Measurements from ENCODE around the gene TXNL4A.
A peak's percentile ranks its signal among the peaks of the same experiment; 100 is the strongest.
"Not testable (repeated sequence)": the region's sequence is repeated elsewhere in the genome, so short reads cannot be mapped to it uniquely, and the experiment has no call there.

TXNL4A gene

GRCh38 chr18:79963658-79964329 lies 24.6 kb downstream of the TXNL4A start:
- no peak for TF ChIP-seq ZNF274 (IDR thresholded peaks at IDR 0.05; ENCODE audit: low read depth, low read length)
- H3K4me3 ChIP-seq (ENCODE audit: low read length) = peak overlapping the region; percentile 71; the same call in 1 of the 2 replicates

GRCh38 chr18:79962835-79963657 lies 25.3 kb downstream of the TXNL4A start:
- no peak overlapping the region for H3K4me3 ChIP-seq (ENCODE audit: low read length)
- no peak for TF ChIP-seq ZNF274 (IDR thresholded peaks at IDR 0.05; ENCODE audit: low read depth, low read length)

DNA sequence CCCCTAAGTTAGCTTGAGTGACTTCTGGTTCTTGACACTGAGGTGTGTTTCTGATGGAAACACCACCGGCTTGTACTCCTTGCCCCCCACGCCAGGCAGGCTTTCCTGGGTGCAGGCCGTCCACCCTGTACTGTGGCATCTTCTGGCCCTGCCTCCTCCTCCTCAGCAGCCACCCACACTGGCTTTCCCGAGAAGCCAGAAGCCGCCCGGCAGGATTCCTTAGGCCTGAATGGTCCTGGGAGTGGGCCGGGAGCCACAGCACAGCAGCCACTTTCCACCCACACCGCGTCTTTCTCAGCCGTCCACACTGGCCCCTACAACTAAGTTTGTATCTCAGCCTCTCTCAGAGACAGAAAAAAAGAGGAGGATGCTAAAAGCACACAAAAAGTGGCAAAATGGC lies 26.1 kb downstream of the TXNL4A start:
- no peak overlapping the region for H3K4me3 ChIP-seq (ENCODE audit: low read length)
- no peak for TF ChIP-seq ZNF274 (IDR thresholded peaks at IDR 0.05; ENCODE audit: low read depth, low read length)

DNA sequence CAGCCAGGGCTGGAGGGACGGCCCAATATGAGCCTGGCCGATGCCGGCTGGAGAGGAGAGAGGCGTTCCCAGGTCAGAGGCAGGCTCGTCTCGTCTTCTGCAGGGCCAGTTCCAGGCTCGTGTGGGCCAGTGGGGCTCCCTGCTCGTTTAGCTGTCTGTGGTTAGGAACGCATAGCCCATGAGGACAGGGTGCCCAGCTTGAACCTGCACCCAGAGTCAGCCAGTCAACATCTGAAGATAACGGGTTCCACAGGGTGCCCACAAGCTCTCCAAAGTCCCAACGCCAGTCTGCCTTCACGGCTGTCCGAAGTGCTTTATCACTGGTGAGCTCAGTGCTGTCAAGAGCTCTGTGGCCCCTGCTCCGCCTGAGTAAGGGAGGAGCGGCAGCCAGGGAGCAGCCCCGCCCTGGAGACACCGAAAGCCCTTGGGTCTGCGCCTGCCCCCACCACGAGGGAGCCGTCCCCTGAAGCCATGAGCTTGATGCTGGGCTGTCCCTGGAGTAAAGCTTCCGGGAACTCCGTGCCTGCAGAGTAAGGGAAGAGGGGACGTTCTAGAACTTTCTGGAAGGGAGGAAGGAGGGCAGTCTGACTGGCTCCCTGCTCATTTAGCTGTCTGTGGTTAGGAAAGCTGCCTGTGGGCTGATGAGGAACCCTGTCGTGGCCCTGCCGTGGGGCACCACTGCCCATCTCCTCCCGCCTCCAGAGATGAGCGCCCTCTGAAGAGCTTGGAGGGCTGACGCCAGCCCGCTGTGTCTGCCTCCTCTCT lies 26.7 kb downstream of the TXNL4A start:
- TF ChIP-seq ZNF274 (IDR thresholded peaks at IDR 0.05; ENCODE audit: low read depth, low read length) = no peak
- H3K4me3 ChIP-seq (ENCODE audit: low read length) = no peak overlapping the region

DNA sequence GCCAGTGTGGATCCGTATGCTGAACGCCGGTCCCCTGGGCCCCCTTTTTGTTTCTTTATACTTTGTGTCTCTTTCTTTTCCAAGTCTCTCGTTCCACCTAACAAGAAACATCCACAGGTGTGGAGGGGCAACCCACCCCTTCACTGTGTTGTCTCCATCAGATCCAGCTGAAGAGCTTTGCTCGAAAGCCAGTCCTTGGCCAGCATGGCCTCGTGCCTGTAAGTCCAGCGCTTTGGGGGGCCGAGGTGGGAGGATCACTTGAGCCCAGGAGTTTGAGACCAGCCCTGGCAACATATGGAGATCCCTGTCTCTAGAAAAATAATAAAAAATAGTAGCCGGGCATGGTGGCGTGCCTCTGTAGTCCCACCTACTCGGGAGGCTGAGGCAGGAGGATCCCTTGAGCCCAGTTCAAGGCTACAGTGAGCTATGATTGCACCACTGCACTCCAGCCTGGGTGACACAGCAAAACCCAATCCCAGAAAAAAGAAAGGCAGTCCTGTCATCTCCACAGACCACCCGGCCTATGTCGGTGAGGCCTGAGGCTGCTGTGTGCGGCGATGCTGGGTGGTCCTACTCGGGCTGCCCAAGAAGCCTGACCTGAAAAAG lies 27.3 kb downstream of the TXNL4A start:
- TF ChIP-seq ZNF274 (IDR thresholded peaks at IDR 0.05; ENCODE audit: low read depth, low read length) = no peak
- no peak overlapping the region for H3K4me3 ChIP-seq (ENCODE audit: low read length)

DNA sequence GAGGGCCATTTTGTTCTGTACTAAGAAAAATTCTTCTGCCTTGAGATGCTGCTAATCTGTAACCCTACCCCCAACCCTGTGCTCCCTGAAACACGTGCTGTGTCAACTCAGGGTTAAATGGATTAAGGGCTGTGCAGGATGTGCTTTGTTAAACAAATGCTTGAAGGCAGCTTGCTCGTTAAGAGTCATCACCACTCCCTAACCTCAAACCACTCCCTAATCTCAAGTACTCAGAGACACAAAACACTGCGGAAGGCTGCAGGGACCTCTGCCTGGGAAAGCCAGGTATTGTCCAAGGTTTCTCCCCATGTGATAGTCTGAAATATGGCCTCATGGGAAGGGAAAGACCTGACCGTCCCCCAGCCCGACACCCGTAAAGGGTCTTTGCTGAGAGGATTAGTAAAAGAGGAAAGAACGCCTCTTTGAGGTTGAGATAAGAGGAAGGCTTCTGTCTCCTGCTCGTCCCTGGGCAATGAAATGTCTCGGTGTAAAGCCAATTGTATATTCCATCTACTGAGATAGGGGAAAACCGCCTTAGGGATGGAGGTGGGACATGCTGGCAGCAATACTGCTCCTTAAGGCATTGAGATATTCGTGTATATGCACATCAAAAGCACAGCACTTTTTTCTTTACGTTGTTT lies 28.1 kb downstream of the TXNL4A start:
- not testable (repeated sequence) for H3K4me3 ChIP-seq (ENCODE audit: low read length)

- TF ChIP-seq ZNF274 (IDR thresholded peaks at IDR 0.05; ENCODE audit: low read depth, low read length) = no peak
- no peak overlapping the region for H3K4me3 ChIP-seq (ENCODE audit: low read length)
These were observed 29.4 kb downstream of the TXNL4A start for GRCh38 chr18:79958981-79959380.

- no peak overlapping the region for H3K4me3 ChIP-seq (ENCODE audit: low read length)
- no peak for TF ChIP-seq ZNF274 (IDR thresholded peaks at IDR 0.05; ENCODE audit: low read depth, low read length)
These were observed 32.1 kb downstream of the TXNL4A start for GRCh38 chr18:79956276-79956675.

DNA sequence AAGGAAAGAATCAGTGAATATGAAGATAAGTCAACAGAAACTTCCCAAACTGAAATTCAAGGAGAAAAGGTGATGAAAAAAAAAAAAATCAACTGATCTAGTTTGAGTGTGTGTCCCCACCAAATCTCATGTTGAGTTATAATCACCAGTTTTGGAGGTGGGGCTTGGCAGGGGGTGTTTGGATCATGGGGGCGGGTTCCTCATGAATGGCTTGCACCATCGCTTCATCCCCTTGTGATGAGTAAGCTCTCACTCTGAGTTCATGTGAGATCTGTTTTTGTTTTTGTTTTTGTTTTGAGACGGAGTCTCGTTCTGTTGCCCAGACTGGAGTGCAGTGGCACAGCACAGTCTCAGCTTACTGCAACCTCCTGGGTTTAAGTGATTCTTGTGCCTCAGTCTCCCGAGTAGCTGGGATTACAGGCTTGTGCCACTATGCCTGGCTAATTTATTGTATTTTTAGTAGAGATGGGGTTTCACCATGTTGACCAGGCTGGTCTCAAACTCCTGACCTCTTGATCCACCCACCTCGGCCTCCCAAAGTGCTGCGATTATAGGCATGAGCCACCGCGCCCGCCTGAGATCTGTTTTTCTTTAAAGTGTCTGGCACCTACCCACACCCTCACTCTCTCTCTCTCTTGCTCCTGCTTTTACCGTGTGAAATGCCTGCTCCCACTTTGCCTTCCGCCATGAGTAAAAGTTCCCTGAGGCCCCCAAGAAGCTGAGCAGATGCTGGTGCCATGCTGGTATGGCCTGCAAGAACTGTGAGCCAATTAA lies 32.9 kb downstream of the TXNL4A start:
- H3K4me3 ChIP-seq (ENCODE audit: low read length) = no peak overlapping the region
- no peak for TF ChIP-seq ZNF274 (IDR thresholded peaks at IDR 0.05; ENCODE audit: low read depth, low read length)

DNA sequence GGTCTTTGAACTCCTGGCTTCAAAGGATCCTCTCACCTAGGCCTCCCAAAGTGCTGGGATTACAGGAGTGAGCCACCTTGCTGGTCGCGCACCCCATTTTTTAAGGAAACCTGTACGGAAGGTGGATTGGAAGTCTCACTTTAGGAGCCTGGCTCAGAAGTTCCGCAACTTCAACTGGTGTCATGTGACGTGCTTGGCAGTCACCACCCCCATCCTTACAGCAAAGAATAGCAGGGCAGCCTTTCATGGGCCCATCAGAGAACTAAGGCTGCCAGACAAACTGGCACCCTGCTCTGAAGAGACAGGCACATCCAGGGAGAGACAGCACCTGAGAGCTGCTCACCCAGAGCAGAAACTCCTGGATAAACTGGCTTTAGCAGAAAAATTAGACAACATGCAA lies 33.6 kb downstream of the TXNL4A start:
- no peak for TF ChIP-seq ZNF274 (IDR thresholded peaks at IDR 0.05; ENCODE audit: low read depth, low read length)
- H3K4me3 ChIP-seq (ENCODE audit: low read length) = no peak overlapping the region

GRCh38 chr18:79953971-79954651 lies 34.3 kb downstream of the TXNL4A start:
- TF ChIP-seq ZNF274 (IDR thresholded peaks at IDR 0.05; ENCODE audit: low read depth, low read length) = no peak
- H3K4me3 ChIP-seq (ENCODE audit: low read length) = no peak overlapping the region

DNA sequence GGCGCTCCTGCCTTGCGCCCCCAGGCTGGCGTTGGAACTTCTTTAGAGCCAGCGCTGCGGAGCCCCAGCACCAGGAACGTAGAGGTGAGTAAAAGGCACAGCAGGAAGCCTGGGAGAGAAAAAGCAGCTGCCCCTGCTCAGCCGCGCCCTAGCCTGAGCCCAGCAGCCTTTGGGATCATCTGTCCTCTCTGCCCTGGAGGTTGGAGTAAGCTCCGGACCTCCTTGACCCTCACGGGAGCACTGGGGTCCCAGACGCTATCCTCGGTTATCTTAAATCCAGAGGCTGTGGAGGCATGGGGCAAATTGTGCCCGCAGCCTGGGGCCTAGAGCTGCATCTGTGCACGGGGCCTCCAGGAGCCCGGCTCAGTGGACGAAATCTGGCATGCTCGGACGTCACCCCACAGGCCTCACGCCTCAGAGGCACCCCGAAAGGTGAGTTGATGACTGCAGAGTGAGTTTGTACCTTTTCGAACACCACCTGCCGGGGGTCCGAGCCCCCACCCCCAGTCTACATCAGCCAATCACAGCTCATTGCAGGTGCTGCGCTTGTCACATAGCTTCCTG lies 35.3 kb downstream of the TXNL4A start:
- H3K4me3 ChIP-seq (ENCODE audit: low read length) = no peak overlapping the region

More for the DNA sequence above, 35.3 kb downstream of the TXNL4A start:
- TF ChIP-seq ZNF274 (IDR thresholded peaks at IDR 0.05; ENCODE audit: low read depth, low read length) = no peak

All from GM08714 (cell line).